ENCODE measurements around the gene TOB1.

The TOB1 gene

DNA sequence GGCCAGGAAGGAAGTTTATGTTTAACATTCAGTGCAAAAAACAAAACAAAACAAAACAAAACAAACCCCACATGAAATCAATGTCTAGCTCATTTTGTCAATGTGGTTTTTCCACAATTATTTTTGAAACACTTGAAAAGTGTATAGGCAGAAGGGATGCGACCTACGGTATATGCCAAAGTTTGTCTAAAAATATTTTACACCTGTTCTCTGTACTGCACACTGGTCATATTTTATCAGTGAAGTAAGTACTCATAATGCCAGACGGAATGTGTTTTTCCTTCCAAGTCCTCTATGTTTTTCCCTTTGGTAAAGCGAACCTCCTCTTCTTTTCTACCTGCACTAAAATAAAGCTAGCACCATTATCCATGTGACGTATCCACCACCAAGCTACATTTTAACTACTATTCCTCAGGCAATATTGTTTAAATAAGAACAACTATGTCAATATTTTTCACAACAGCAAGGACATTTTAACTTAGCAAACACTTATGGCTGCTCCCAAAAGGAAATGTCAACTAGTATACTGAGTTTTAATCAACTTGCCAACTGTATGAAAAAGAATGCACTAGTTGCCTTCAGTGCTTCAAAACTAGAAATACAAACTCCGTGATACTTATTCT is 10.3 kb downstream of the TOB1 start:
- TF ChIP-seq POLR2A (IDR thresholded peaks at IDR 0.05; ENCODE audit: low read length) (no peak), GATA1 (IDR thresholded peaks at IDR 0.05; ENCODE audit: low read depth, low read length) (no peak)
- DNase-seq: no peak

DNA sequence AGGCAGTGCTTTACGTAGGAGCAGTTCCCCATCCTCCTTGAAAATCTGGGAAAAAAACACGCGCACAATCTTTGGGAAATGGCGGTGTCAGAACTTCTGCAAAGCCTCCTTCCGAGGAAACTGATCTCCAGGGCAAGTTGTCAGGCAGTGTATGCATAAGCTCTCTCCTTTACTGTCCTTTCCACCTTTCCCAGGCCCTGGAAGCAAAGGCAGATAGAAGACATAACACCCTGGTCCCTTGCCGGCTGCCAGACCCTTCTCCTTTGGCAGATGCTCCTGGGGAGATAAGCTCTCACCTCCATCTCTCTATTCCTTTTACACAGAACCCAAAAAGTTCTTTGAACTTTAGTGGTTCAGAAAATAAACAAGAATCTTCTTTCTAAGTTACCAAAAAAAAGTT is 12.4 kb downstream of the TOB1 start:
- no peak for DNase-seq
- TF ChIP-seq GATA1 (IDR thresholded peaks at IDR 0.05; ENCODE audit: low read depth, low read length) (no peak), POLR2A (IDR thresholded peaks at IDR 0.05; ENCODE audit: low read length) (no peak)

DNA sequence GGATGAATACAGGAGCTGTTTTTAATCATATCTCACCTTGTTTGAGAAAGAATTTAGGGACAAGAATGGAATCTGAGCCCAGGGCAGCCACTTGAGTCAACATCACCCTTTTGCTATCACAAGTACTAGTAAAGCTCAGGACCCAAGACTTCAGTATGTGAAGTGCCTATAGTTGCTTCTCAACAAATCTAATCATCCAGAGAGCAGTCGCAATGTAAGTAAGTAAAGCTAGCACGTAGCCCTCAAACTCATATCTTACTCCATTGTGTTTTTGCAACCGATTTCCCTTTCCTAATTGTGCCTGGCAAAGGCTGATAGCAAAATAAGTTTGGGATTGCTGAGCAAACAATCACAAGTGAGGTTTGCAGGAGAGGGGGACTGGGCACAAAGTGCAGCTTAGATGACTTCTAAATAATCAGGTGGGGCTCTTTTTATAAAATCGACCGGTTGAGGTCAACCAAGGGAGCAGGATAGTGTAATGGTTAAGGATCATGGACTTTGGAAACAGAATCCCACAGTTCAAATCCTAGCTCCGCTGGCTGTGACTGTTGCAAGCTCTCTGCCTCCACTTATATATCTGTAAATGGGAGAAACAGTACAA is 13.0 kb downstream of the TOB1 start:
- TF ChIP-seq POLR2A (IDR thresholded peaks at IDR 0.05; ENCODE audit: low read length) (no peak), GATA1 (IDR thresholded peaks at IDR 0.05; ENCODE audit: low read depth, low read length) (no peak)
- peak in 1 of 2 experiments; percentile 23 for DNase-seq

DNA sequence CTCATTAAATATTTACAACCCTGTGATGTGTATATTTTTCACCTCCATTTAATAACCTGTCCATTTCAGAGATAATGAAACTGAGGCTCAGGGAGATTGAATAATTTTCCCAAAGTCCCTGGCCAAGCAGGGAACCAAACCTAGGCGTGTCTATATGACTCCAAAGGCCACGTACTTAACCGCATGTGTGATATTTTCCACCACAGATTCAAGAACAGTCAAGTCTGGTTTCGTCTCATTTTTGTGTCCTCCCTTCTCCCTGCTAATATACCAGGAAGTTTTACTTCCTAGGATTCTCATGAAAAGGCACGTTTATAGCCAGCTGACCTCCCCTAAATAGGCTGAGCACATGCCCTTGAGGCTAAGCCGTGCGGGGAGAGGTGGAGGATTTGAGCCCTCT is 15.5 kb downstream of the TOB1 start:
- no peak for DNase-seq
- TF ChIP-seq POLR2A (IDR thresholded peaks at IDR 0.05; ENCODE audit: low read length) (no peak), GATA1 (IDR thresholded peaks at IDR 0.05; ENCODE audit: low read depth, low read length) (no peak)

DNA sequence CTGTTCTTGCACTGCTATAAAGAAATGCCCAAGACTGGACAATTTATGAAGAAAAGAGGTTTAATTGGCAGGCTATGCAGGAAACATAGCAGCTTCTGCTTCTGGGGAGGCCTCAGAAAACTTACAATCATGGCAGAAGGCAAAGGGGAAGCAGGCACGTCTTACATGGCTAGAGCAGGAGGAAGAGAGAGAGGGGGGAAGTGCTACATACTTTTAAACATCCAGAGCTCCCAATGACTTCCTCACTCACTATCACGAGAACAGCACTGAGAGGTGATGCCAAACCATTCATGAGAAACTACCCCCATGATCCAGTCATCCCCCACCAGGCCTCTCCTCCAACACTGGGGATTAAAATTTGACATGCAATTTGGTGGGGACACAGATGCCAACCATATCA is 17.4 kb downstream of the TOB1 start:
- TF ChIP-seq POLR2A (IDR thresholded peaks at IDR 0.05; ENCODE audit: low read length) (no peak), GATA1 (IDR thresholded peaks at IDR 0.05; ENCODE audit: low read depth, low read length) (no peak)
- no peak for DNase-seq

DNA sequence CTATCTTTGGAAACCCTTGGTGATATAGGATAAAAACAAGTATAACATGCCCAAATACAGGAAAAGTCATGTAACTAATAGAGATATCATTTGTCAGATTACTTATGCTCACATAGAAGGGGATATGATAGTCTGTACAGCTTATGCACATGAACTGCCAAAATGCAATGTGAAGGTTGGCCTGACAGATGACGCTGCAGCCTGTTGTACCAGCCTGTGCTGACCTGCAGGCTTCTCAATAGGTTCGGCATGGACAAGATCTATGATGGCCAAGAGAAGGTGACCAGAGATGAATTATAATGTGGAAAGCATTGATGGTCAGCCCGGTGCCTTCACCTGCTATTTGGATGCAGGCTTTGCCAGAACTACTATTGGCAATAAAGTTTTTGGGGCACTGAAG is 18.1 kb downstream of the TOB1 start:
- TF ChIP-seq GATA1 (IDR thresholded peaks at IDR 0.05; ENCODE audit: low read depth, low read length) (no peak), POLR2A (IDR thresholded peaks at IDR 0.05; ENCODE audit: low read length) (no peak)
- no peak for DNase-seq

DNA sequence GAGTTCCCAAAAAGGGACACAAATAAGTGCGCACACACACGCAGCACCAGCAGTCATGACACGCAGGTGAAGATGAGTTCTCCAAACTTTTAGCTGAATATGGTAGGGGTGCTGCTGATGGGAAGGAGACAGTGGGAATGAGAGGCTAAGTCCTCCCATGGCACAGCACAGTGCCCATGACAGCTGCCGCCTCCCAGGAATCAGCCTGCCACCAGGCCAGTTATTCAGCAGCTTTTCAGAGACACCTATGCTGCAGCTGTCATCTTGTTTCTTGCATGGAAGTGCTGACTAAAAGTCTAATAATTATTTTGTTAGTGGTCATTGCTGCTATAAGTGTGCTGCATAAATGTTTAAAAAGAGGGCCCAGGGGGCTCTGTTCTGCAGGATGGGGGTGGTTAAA is 18.6 kb downstream of the TOB1 start:
- no peak for DNase-seq
- TF ChIP-seq GATA1 (IDR thresholded peaks at IDR 0.05; ENCODE audit: low read depth, low read length): no peak
- TF ChIP-seq POLR2A (IDR thresholded peaks at IDR 0.05; ENCODE audit: low read length): no peak

DNA sequence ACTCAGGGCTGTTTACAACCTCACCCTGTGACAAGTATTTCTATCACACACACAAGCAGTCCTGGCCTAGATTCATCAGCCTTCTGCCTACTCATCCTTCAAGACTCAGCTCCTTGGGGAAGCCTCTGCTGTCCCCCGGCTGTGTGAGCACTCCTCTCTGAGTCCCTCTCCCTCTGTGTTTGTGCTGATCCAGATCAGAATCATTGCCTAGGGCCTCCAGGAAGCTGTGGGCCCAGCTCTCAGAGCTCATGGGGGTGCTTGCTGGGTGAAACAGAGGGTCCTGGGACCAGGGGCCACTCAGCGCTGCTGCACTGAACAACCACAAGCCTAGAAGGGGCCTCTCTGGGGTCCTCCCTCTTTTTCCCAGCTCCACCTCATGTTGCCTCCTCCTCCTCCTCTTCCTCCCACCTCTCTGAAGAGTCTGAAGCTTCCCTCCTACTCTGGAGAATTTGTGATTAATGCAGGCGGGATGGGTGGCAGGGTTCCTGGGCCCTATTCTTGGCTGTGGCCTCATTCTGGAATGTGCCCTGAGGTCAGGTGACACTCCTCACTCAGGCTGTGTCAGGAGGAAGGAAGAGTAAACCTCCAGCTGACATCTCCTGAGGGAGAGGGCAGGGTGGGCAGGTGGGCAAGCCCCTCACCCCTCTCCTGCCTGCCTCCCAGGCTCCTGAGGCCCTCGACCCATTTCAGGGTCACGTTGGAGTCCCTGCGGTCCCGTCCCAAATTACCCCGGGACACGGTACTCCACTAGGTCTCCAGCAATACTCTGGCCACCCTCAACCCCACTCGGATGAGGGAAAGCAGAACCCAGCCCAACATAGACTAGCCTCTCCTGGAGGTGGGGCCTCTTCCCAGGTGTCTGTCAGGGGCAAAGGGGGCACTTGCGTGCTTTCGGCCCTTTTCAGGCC is 20.7 kb downstream of the TOB1 start:
- DNase-seq: peak in 1 of 2 experiments; percentile 24
- TF ChIP-seq GATA1 (IDR thresholded peaks at IDR 0.05; ENCODE audit: low read depth, low read length) (no peak), POLR2A (IDR thresholded peaks at IDR 0.05; ENCODE audit: low read length) (no peak)

DNA sequence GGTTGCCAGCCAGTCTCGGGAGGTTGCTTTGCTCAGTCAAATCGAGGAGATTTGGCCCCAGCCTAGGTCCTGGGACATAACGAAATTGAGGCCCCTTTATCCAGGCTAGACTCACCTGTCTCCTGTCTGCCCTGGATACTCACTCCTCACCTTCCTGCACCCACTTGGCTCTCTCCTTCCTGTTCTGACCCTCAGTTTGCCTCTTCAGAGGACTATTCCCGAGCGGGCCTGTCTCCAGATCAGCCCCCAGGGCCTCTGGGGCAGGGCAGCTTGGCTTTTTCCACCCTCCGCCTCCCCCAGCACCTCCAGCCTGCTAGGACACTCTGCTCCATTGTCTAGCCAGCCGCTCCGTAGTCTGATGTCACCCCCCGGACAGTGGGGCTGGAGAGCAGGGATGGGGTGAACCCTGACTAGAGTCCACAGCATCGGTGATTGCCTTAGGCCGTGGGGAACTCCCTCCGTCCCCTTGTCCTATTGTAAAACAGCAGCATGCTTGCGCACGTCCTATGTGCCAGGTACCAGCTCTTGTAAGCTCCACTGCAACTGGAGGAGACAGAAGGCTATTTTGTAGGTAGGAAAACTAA is 21.9 kb downstream of the TOB1 start:
- DNase-seq: no peak
- TF ChIP-seq POLR2A (IDR thresholded peaks at IDR 0.05; ENCODE audit: low read length) (no peak), GATA1 (IDR thresholded peaks at IDR 0.05; ENCODE audit: low read depth, low read length) (no peak)

DNA sequence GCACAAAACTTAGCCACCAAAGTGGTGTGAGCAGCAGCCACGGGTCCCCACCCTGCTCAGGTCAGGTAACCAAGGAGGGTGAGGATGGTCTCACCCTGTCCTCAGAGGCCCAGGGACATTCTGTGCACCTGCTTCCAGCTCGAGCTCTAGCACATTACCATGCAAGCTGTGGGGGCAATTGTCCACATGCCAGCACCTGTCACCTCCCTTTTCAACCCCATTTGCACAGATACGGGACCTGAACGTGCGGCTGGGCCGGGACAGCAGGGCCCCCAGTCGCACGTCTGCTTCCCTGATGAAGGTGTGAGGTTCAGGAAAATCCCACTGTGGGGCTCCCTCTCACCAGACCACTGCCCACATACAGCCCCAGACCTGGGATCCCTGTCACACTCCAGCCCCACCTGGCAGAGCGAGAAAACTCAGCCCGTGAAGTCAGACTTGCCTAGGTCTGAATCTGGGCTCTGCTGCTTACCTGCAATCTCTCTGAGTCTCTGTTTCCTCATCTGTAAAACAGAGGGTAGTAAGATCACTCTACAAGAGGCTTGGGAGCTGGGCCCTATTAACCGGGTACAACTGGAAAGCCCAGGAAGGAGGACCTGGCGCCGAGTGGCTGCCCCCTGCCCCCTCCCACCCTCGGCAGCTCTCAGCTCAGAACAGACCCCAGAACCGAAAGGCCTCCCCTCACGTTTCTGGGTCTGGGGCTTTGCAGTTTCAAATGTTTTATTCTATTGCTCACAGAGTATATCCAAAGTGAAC is 22.8 kb downstream of the TOB1 start:
- DNase-seq: no peak
- no peak for TF ChIP-seq POLR2A (IDR thresholded peaks at IDR 0.05; ENCODE audit: low read length)
- no peak for TF ChIP-seq GATA1 (IDR thresholded peaks at IDR 0.05; ENCODE audit: low read depth, low read length)

DNA sequence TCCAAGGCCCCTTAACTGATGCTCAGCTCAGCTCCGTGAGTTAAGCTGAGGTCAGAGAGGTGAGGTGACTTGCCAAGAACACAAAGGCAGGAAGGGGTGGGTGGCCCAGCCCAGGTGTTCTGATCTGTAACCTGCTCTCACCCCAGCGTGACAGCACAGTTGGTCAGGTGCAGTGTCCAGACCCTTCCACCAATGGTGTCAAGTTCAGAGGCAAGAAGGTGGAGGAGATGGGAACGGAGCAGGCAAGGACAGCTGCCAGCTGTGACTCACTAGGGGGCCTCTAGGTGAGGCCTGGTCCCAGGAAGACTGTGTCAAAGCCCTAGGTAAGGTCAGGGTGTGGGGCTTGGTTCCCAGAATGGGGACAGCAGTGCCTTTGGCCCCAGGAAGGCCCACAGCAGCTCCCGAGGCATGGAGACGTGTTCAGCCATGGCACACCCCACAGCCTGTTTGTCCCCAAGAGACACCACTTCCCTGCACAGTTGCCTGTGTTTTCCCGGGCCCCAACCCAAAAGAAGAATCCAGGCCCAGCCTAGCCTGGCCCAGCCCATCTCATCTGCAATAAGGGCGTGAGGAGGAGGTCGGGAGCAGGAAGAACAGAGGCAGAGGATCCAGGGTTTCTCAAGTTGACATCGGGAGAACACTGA is 23.5 kb downstream of the TOB1 start:
- DNase-seq: no peak
- TF ChIP-seq GATA1 (IDR thresholded peaks at IDR 0.05; ENCODE audit: low read depth, low read length) (no peak), POLR2A (IDR thresholded peaks at IDR 0.05; ENCODE audit: low read length) (no peak)

DNA sequence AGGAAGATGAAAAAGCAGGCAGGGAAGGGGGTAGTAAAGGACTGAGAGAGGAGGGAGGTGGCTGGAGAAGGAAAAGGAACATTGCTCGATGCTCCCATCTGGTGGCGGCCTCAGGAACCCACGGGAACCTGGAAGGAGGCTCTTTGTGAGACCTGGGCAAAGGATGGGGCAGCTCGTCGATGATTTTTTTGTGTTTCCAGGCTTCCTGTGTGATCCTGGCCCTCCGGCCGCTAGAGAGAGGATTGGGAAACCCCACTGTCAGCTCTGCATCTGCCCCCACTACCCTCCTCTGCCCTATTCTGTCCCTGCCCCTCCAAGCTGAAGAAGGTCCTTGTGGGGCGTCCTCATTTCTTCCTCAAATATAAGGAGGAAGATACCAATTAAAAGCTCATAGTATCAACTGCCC is 24.2 kb downstream of the TOB1 start:
- peak; percentile 41 to 75 for DNase-seq
- TF ChIP-seq GATA1 (IDR thresholded peaks at IDR 0.05; ENCODE audit: low read depth, low read length) (no peak), POLR2A (IDR thresholded peaks at IDR 0.05; ENCODE audit: low read length) (no peak)
